ENCODE measurements around the gene VASN.
"Not testable (repeated sequence)": the region's sequence is repeated elsewhere in the genome, so short reads cannot be mapped to it uniquely, and the experiment has no call there.

Gene VASN

DNA sequence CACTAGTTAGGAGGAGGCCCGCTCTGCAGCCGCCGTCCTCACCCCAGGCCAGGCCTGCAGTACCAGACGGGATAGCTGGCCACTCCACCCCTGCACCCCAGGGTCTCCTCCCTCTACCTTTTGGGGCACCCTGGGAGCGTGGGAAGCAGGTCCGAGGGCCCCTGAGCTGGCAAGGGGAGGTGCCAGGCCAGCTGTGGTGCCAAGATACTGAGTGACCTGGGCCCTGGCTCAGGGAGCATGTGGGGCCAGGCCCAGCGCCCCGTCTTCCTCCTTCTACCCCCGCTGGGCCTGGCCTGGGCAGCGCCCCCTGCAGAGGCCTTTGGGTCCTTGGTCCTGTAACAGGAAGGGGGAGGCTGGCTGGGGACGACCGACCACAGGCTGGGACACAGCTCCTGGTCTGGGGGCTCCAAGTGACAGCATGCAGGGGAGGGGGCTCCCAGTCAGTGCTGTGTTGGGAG, 33.5 kb upstream of the VASN start:
- Histone ChIP-seq H3K36me3 (ENCODE audit: insufficient read depth, low read length) (no peaks in the 10 kb centered on the region), H3K4me3 (ENCODE audit: low read depth, low read length) (no peak overlapping the region), H3K27me3 (ENCODE audit: insufficient read depth, low read length) (no peaks in the 10 kb centered on the region), H3K4me1 (ENCODE audit: control insufficient read depth, insufficient read depth, low read length, unreplicated experiment) (no peaks in the 10 kb centered on the region), H3K79me2 (ENCODE audit: control insufficient read depth, insufficient read depth, low read length, unreplicated experiment) (peaks cover 9% of the 10 kb centered on the region), H3K27ac (ENCODE audit: low read depth, low read length) (no peak overlapping the region), H2AFZ (ENCODE audit: low read length, unreplicated experiment) (no peak overlapping the region)

GRCh38 chr16:4338712-4339299, 32.8 kb upstream of the VASN start:
- Histone ChIP-seq H3K79me2 (ENCODE audit: control insufficient read depth, insufficient read depth, low read length, unreplicated experiment) (peaks cover 16% of the 10 kb centered on the region), H3K4me3 (ENCODE audit: low read depth, low read length) (no peak overlapping the region), H3K36me3 (ENCODE audit: insufficient read depth, low read length) (no peaks in the 10 kb centered on the region), H2AFZ (ENCODE audit: low read length, unreplicated experiment) (no peak overlapping the region), H3K27ac (ENCODE audit: low read depth, low read length) (no peak overlapping the region), H3K4me1 (ENCODE audit: control insufficient read depth, insufficient read depth, low read length, unreplicated experiment) (no peaks in the 10 kb centered on the region), H3K27me3 (ENCODE audit: insufficient read depth, low read length) (no peaks in the 10 kb centered on the region)

GRCh38 chr16:4339455-4339854, 32.2 kb upstream of the VASN start:
- H3K27me3 ChIP-seq (ENCODE audit: insufficient read depth, low read length): no peaks in the 10 kb centered on the region
- no peak overlapping the region for H3K4me3 ChIP-seq (ENCODE audit: low read depth, low read length)
- peaks cover 22% of the 10 kb centered on the region for H3K79me2 ChIP-seq (ENCODE audit: control insufficient read depth, insufficient read depth, low read length, unreplicated experiment)
- no peak overlapping the region for H3K27ac ChIP-seq (ENCODE audit: low read depth, low read length)
- H3K36me3 ChIP-seq (ENCODE audit: insufficient read depth, low read length): no peaks in the 10 kb centered on the region
- no peak overlapping the region for H2AFZ ChIP-seq (ENCODE audit: low read length, unreplicated experiment)
- H3K4me1 ChIP-seq (ENCODE audit: control insufficient read depth, insufficient read depth, low read length, unreplicated experiment): no peaks in the 10 kb centered on the region

- Histone ChIP-seq H3K27me3 (ENCODE audit: insufficient read depth, low read length) (no peaks in the 10 kb centered on the region), H3K36me3 (ENCODE audit: insufficient read depth, low read length) (no peaks in the 10 kb centered on the region), H2AFZ (ENCODE audit: low read length, unreplicated experiment) (no peak overlapping the region), H3K4me1 (ENCODE audit: control insufficient read depth, insufficient read depth, low read length, unreplicated experiment) (no peaks in the 10 kb centered on the region), H3K4me3 (ENCODE audit: low read depth, low read length) (no peak overlapping the region), H3K27ac (ENCODE audit: low read depth, low read length) (no peak overlapping the region), H3K79me2 (ENCODE audit: control insufficient read depth, insufficient read depth, low read length, unreplicated experiment) (peaks cover 22% of the 10 kb centered on the region)
Measured at GRCh38 chr16:4339909-4340308, 31.7 kb upstream of the VASN start.

- Histone ChIP-seq H3K36me3 (ENCODE audit: insufficient read depth, low read length) (no peaks in the 10 kb centered on the region), H3K79me2 (ENCODE audit: control insufficient read depth, insufficient read depth, low read length, unreplicated experiment) (peaks cover 26% of the 10 kb centered on the region), H3K27ac (ENCODE audit: low read depth, low read length) (no peak overlapping the region), H3K27me3 (ENCODE audit: insufficient read depth, low read length) (no peaks in the 10 kb centered on the region), H2AFZ (ENCODE audit: low read length, unreplicated experiment) (no peak overlapping the region), H3K4me1 (ENCODE audit: control insufficient read depth, insufficient read depth, low read length, unreplicated experiment) (no peaks in the 10 kb centered on the region), H3K4me3 (ENCODE audit: low read depth, low read length) (no peak overlapping the region)
Measured at GRCh38 chr16:4340443-4340842, 31.2 kb upstream of the VASN start.

- Histone ChIP-seq H2AFZ (ENCODE audit: low read length, unreplicated experiment) (no peak overlapping the region), H3K27ac (ENCODE audit: low read depth, low read length) (no peak overlapping the region), H3K79me2 (ENCODE audit: control insufficient read depth, insufficient read depth, low read length, unreplicated experiment) (peaks cover 34% of the 10 kb centered on the region), H3K4me1 (ENCODE audit: control insufficient read depth, insufficient read depth, low read length, unreplicated experiment) (peaks cover 3% of the 10 kb centered on the region), H3K4me3 (ENCODE audit: low read depth, low read length) (no peak overlapping the region), H3K27me3 (ENCODE audit: insufficient read depth, low read length) (no peaks in the 10 kb centered on the region), H3K36me3 (ENCODE audit: insufficient read depth, low read length) (no peaks in the 10 kb centered on the region)
Measured at GRCh38 chr16:4341250-4341649, 30.4 kb upstream of the VASN start.

GRCh38 chr16:4342866-4343744, 28.5 kb upstream of the VASN start:
- peaks cover 3% of the 10 kb centered on the region for H3K4me1 ChIP-seq (ENCODE audit: control insufficient read depth, insufficient read depth, low read length, unreplicated experiment)
- H2AFZ ChIP-seq (ENCODE audit: low read length, unreplicated experiment): no peak overlapping the region
- peaks cover 44% of the 10 kb centered on the region for H3K79me2 ChIP-seq (ENCODE audit: control insufficient read depth, insufficient read depth, low read length, unreplicated experiment)
- no peaks in the 10 kb centered on the region for H3K36me3 ChIP-seq (ENCODE audit: insufficient read depth, low read length)
- no peak overlapping the region for H3K4me3 ChIP-seq (ENCODE audit: low read depth, low read length)
- no peaks in the 10 kb centered on the region for H3K27me3 ChIP-seq (ENCODE audit: insufficient read depth, low read length)
- H3K27ac ChIP-seq (ENCODE audit: low read depth, low read length): no peak overlapping the region

DNA sequence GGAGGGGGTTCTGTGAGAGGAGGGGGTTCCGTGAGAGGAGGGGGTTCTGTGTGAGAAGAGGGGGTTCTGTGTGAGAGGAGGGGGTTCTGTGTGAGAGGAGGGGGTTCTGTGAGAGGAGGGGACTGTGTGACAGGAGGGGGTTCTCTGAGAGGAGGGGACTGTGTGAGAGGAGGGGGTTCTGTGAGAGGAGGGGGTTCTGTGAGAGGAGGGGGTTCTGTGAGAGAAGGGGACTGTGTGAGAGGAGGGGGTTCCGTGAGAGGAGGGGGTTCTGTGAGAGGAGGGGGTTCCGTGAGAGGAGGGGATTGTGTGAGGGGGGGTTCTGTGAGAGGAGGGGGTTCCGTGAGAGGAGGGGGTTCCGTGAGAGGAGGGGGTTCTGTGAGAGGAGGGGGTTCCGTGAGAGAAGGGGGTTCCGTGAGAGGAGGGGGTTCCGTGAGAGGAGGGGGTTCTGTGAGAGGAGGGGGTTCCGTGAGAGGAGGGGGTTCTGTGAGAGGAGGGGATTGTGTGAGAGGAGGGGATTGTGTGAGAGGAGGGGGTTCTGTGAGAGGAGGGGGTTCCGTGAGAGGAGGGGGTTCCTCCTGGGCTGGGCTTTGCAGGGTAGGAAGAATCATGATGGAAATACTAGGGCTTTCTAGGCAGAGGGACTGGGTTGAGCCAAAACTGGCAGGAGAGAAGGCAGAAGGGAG, 27.2 kb upstream of the VASN start:
- H3K27ac ChIP-seq (ENCODE audit: low read depth, low read length); H3K27me3 ChIP-seq (ENCODE audit: insufficient read depth, low read length); H3K36me3 ChIP-seq (ENCODE audit: insufficient read depth, low read length); H3K4me3 ChIP-seq (ENCODE audit: low read depth, low read length); H2AFZ ChIP-seq (ENCODE audit: low read length, unreplicated experiment); H3K4me1 ChIP-seq (ENCODE audit: control insufficient read depth, insufficient read depth, low read length, unreplicated experiment): not testable (repeated sequence)
- peaks cover 52% of the 10 kb centered on the region for H3K79me2 ChIP-seq (ENCODE audit: control insufficient read depth, insufficient read depth, low read length, unreplicated experiment)

DNA sequence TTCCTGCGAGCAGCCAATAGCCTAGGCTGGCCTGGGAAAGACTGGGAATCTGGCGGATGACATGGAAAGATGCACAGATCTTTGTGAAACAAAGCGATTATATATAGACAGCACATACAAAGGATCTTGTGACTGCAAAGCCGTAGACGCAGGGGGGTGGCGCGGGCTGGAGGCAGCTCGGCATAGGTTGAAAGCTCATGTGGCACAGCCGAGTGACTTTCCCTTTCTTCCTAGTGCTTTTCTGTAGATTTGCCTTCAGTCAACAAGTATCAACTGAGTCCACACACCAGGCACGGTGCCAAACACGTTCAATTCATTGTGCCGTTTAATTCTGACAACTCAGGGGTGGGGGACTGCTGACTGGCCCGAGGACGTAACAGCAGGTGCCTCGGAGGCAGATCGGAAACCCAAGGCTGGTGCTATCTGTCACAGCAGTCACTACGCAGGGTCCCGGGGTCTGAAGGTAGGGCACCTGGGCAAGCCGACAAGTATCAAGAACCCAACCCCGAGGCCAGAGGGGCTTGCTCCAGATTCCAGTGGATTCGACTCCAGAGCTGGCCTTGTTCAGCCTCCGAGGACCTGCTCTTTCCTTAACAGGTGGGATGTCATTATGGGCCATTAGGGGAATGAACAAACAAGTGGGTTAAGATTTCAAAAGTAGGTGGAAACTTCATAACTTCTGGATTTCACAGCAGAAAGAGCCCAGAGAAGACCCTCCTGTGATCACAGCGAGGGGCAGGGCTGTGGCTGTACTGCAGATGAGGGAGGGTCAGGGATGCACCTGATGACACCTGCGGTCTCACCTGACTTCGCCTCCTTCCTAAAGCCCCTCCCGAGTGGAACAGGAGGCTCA, 26.4 kb upstream of the VASN start:
- Histone ChIP-seq H3K79me2 (ENCODE audit: control insufficient read depth, insufficient read depth, low read length, unreplicated experiment) (peaks cover 58% of the 10 kb centered on the region), H3K36me3 (ENCODE audit: insufficient read depth, low read length) (no peaks in the 10 kb centered on the region), H3K4me1 (ENCODE audit: control insufficient read depth, insufficient read depth, low read length, unreplicated experiment) (peaks cover 3% of the 10 kb centered on the region), H2AFZ (ENCODE audit: low read length, unreplicated experiment) (no peak overlapping the region), H3K27me3 (ENCODE audit: insufficient read depth, low read length) (no peaks in the 10 kb centered on the region), H3K4me3 (ENCODE audit: low read depth, low read length) (no peak overlapping the region), H3K27ac (ENCODE audit: low read depth, low read length) (no peak overlapping the region)

Data from ACC112 (cell line).